HG03103 (cell line): Measurements from ENCODE around the gene EGFL7.

Source experiments
- ATAC-seq: cut with Tn5 transposase; IDR thresholded peaks from one replicate; pipeline ENCODE4 v1.9.1; 2021; ENCODE audit warnings: low read depth; ENCODE audit not compliant: unreplicated experiment

Gene EGFL7

GRCh38 chr9:136713550-136713949, 50.8 kb downstream of the EGFL7 start:
- no peak for ATAC-seq

GRCh38 chr9:136714096-136714892, 51.6 kb downstream of the EGFL7 start:
- no peak for ATAC-seq

GRCh38 chr9:136714893-136715274, 52.2 kb downstream of the EGFL7 start:
- no peak for ATAC-seq

GRCh38 chr9:136717399-136717798, 54.7 kb downstream of the EGFL7 start:
- no peak for ATAC-seq

GRCh38 chr9:136718345-136719194, 55.9 kb downstream of the EGFL7 start:
- ATAC-seq, result no peak

GRCh38 chr9:136719195-136719880, 56.6 kb downstream of the EGFL7 start:
- ATAC-seq, result no peak

GRCh38 chr9:136720251-136720897, 57.7 kb downstream of the EGFL7 start:
- no peak for ATAC-seq

GRCh38 chr9:136720898-136721338, 58.2 kb downstream of the EGFL7 start:
- no peak for ATAC-seq

- no peak for ATAC-seq
These were observed 58.8 kb downstream of the EGFL7 start for GRCh38 chr9:136721339-136722092.
